Loucy (cell line): Measurements from ENCODE around the gene PPP1R1C.

Source experiments
- H2AFZ ChIP-seq: fragments of 200-600 bp; sonication (generic); 2 replicates; pipeline ENCODE4 v1.6.0; 2016; ENCODE audit warnings: antibody characterized with exemption, mild to moderate bottlenecking, low read length, moderate library complexity
- H3F3A ChIP-seq: fragments of 200-600 bp; 2 replicates; pipeline ENCODE4 v1.6.0; 2016; ENCODE audit warnings: antibody characterized with exemption, low read depth, mild to moderate bottlenecking
- H3K27me3 ChIP-seq: fragments of 200-600 bp; sonication (generic); 2 replicates; pipeline ENCODE4 v1.6.1; 2014; ENCODE audit warnings: low read length, mild to moderate bottlenecking; ENCODE audit not compliant: insufficient read depth, poor library complexity, severe bottlenecking
- H3K36me3 ChIP-seq: fragments of 200-600 bp; sonication (generic); 2 replicates; pipeline ENCODE4 v1.6.1; 2016; ENCODE audit warnings: low read length; ENCODE audit not compliant: insufficient read depth
- H3K4me1 ChIP-seq: fragments of 200-600 bp; sonication (generic); 2 replicates; pipeline ENCODE4 v1.5.1; 2014; ENCODE audit warnings: low read length, mild to moderate bottlenecking; ENCODE audit not compliant: insufficient read depth, poor library complexity, severe bottlenecking
- H3K4me2 ChIP-seq: fragments of 200-600 bp; sonication (generic); 2 replicates; pipeline ENCODE4 v1.6.0; 2014; ENCODE audit warnings: antibody characterized with exemption, low read length, low read depth, mild to moderate bottlenecking; ENCODE audit not compliant: poor library complexity, severe bottlenecking
- H3K4me3 ChIP-seq: fragments of 200-600 bp; sonication (generic); 2 replicates; pipeline ENCODE4 v1.5.1; 2014; ENCODE audit warnings: low read length, mild to moderate bottlenecking, mixed read lengths; ENCODE audit not compliant: poor library complexity, severe bottlenecking
- H3K79me2 ChIP-seq: fragments of 200-600 bp; sonication (generic); 2 replicates; pipeline ENCODE4 v1.6.1; 2014; ENCODE audit warnings: low read length; ENCODE audit not compliant: insufficient read depth
- H3K9ac ChIP-seq: fragments of 200-600 bp; sonication (generic); 2 replicates; pipeline ENCODE4 v1.6.0; 2014; ENCODE audit warnings: mild to moderate bottlenecking, low read depth, low read length, moderate library complexity; ENCODE audit not compliant: poor library complexity, severe bottlenecking
- H3K9me2 ChIP-seq: fragments of 200-600 bp; sonication (generic); replicated peaks from 2 replicates; pipeline ENCODE4 v1.6.1; 2016; ENCODE audit warnings: low read depth, low read length, mixed read lengths
- H3K9me3 ChIP-seq: fragments of 200-600 bp; sonication (generic); 2 replicates; pipeline ENCODE4 v1.6.1; 2014; ENCODE audit warnings: mild to moderate bottlenecking, antibody characterized with exemption, low read length, low read depth; ENCODE audit not compliant: insufficient read depth
- H4K20me1 ChIP-seq: fragments of 200-600 bp; sonication (generic); 2 replicates; pipeline ENCODE4 v1.6.0; 2014; ENCODE audit warnings: antibody characterized with exemption, low read length, mild to moderate bottlenecking; ENCODE audit not compliant: insufficient read depth, poor library complexity, severe bottlenecking
- CTCF ChIP-seq: fragments of 200-600 bp; sonication (generic); conservative IDR thresholded peaks from 2 replicates; pipeline ENCODE4 v1.5.1; 2014; ENCODE audit warnings: mild to moderate bottlenecking, antibody characterized with exemption, low read length
- EZH2phosphoT487 ChIP-seq: fragments of 200-600 bp; IDR thresholded peaks from 2 replicates; pipeline ENCODE4 v1.6.1; 2018; ENCODE audit warnings: antibody characterized with exemption, mild to moderate bottlenecking, moderate library complexity, borderline replicate concordance

PPP1R1C gene

GRCh38 chr2:182080493-182080892, 94.8 kb downstream of the PPP1R1C start:
- H4K20me1 ChIP-seq = no peaks in the 10 kb centered on the region
- no peaks in the 10 kb centered on the region for H3K9me3 ChIP-seq
- H3K36me3 ChIP-seq = no peaks in the 10 kb centered on the region
- no peaks in the 10 kb centered on the region for H3K79me2 ChIP-seq
- no peaks in the 10 kb centered on the region for H3K27me3 ChIP-seq
- H3F3A ChIP-seq = no peaks in the 10 kb centered on the region
- H2AFZ ChIP-seq = no peak overlapping the region
- TF ChIP-seq EZH2phosphoT487 (no peak), CTCF (no peak)
- H3K9ac ChIP-seq = no peak overlapping the region
- H3K4me1 ChIP-seq = peaks cover 1% of the 10 kb centered on the region
- H3K9me2 ChIP-seq = no peaks in the 10 kb centered on the region
- no peak overlapping the region for H3K4me2 ChIP-seq
- H3K4me3 ChIP-seq = no peak overlapping the region

- no peak overlapping the region for H2AFZ ChIP-seq
- H3K79me2 ChIP-seq = no peaks in the 10 kb centered on the region
- no peaks in the 10 kb centered on the region for H3K27me3 ChIP-seq
- H3K4me1 ChIP-seq = no peaks in the 10 kb centered on the region
- no peak overlapping the region for H3K4me2 ChIP-seq
- H3K36me3 ChIP-seq = no peaks in the 10 kb centered on the region
- H3F3A ChIP-seq = no peaks in the 10 kb centered on the region
- H3K4me3 ChIP-seq = no peak overlapping the region
- H3K9me3 ChIP-seq = no peaks in the 10 kb centered on the region
- H4K20me1 ChIP-seq = no peaks in the 10 kb centered on the region
- TF ChIP-seq CTCF = no peak
- no peak overlapping the region for H3K9ac ChIP-seq
- H3K9me2 ChIP-seq = no peaks in the 10 kb centered on the region
These were observed 96.1 kb downstream of the PPP1R1C start for GRCh38 chr2:182081602-182082260.

- no peaks in the 10 kb centered on the region for H3F3A ChIP-seq
- TF ChIP-seq CTCF (no peak), EZH2phosphoT487 (no peak)
- H3K4me1 ChIP-seq = no peaks in the 10 kb centered on the region
- H3K4me3 ChIP-seq = no peak overlapping the region
- H3K4me2 ChIP-seq = no peak overlapping the region
- no peaks in the 10 kb centered on the region for H3K27me3 ChIP-seq
- H2AFZ ChIP-seq = no peak overlapping the region
- no peak overlapping the region for H3K9ac ChIP-seq
- H3K79me2 ChIP-seq = no peaks in the 10 kb centered on the region
- H3K9me2 ChIP-seq = no peaks in the 10 kb centered on the region
- H3K9me3 ChIP-seq = no peaks in the 10 kb centered on the region
- no peaks in the 10 kb centered on the region for H4K20me1 ChIP-seq
- no peaks in the 10 kb centered on the region for H3K36me3 ChIP-seq
These were observed 103.1 kb downstream of the PPP1R1C start for GRCh38 chr2:182088681-182089320.
